ENCODE measurements around the gene CTDSPL.

The CTDSPL gene

DNA sequence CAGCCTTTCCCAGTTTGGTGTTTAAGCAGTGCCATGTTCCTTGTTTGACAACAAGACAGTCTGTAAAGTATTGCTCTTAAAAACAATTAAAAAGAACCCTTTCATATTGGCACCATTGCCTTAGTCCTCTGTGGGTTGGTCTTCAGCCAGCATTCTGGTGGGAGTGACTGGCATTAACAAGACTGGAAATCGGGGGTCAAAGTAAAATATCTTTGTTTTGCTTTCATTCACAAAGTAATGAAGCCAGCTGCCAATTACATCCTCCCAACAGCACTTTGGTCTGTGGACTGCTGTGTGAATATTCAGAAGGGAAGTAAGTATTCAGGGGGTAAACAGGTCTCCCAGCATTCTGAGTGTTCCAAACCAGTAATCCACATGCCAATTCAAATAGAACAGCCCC is 120.7 kb downstream of the CTDSPL start:
- H3K36me3 ChIP-seq (ENCODE audit: control insufficient read depth, insufficient read depth, low read length) = no peaks in the 10 kb centered on the region
- no peak overlapping the region for H2BK5ac ChIP-seq (ENCODE audit: low read length)
- no peak overlapping the region for H4K5ac ChIP-seq (ENCODE audit: low read length)
- no peak overlapping the region for H3K56ac ChIP-seq (ENCODE audit: low read length)
- no peak overlapping the region for H2AK5ac ChIP-seq (ENCODE audit: low read length)
- H4K8ac ChIP-seq (ENCODE audit: low read depth, low read length) = no peak overlapping the region
- H3K27ac ChIP-seq (ENCODE audit: low read depth, low read length) = no peak overlapping the region
- no peak overlapping the region for H2BK15ac ChIP-seq (replicated peaks; ENCODE audit: low read depth)
- no peak overlapping the region for H3K4me2 ChIP-seq (ENCODE audit: low read length)
- H3K4ac ChIP-seq (ENCODE audit: low read depth, low read length) = no peak overlapping the region
- no peak for DNase-seq
- H3K79me1 ChIP-seq (ENCODE audit: low read length) = no peaks in the 10 kb centered on the region
- no peaks in the 10 kb centered on the region for H3K79me2 ChIP-seq (ENCODE audit: control insufficient read depth, insufficient read depth, low read length)
- H3K4me1 ChIP-seq (ENCODE audit: control insufficient read depth, low read depth, low read length) = no peaks in the 10 kb centered on the region
- no peak overlapping the region for H3K9ac ChIP-seq (ENCODE audit: low read length)
- H3K23ac ChIP-seq (ENCODE audit: low read length) = no peak overlapping the region
- no peak overlapping the region for H2BK120ac ChIP-seq (ENCODE audit: low read depth, low read length)
- no CpG with 5 or more reads among the region's 1 CpG for WGBS (ENCODE audit: extremely low coverage, insufficient coverage, low lambda C conversion rate)
- H3K27me3 ChIP-seq (ENCODE audit: insufficient read depth, low read length, poor library complexity) = no peaks in the 10 kb centered on the region
- no peak overlapping the region for H3K4me3 ChIP-seq (ENCODE audit: low read length)
- no peak overlapping the region for H3K18ac ChIP-seq (ENCODE audit: low read length)

- Histone ChIP-seq H3K79me2 (ENCODE audit: control insufficient read depth, insufficient read depth, low read length) (no peaks in the 10 kb centered on the region), H3K4ac (ENCODE audit: low read depth, low read length) (no peak overlapping the region), H2AK5ac (ENCODE audit: low read length) (no peak overlapping the region), H3K36me3 (ENCODE audit: control insufficient read depth, insufficient read depth, low read length) (no peaks in the 10 kb centered on the region), H3K4me3 (ENCODE audit: low read length) (no peak overlapping the region), H3K79me1 (ENCODE audit: low read length) (no peaks in the 10 kb centered on the region), H3K9ac (ENCODE audit: low read length) (no peak overlapping the region), H3K4me2 (ENCODE audit: low read length) (no peak overlapping the region), H3K27me3 (ENCODE audit: insufficient read depth, low read length, poor library complexity) (no peaks in the 10 kb centered on the region), H2BK5ac (ENCODE audit: low read length) (no peak overlapping the region), H2BK15ac (replicated peaks; ENCODE audit: low read depth) (no peak overlapping the region), H2BK120ac (ENCODE audit: low read depth, low read length) (no peak overlapping the region), H3K18ac (ENCODE audit: low read length) (no peak overlapping the region), H3K4me1 (ENCODE audit: control insufficient read depth, low read depth, low read length) (no peaks in the 10 kb centered on the region), H3K23ac (ENCODE audit: low read length) (no peak overlapping the region), H3K27ac (ENCODE audit: low read depth, low read length) (no peak overlapping the region), H4K5ac (ENCODE audit: low read length) (no peak overlapping the region), H3K56ac (ENCODE audit: low read length) (no peak overlapping the region), H4K8ac (ENCODE audit: low read depth, low read length) (no peak overlapping the region)
- no CpG with 5 or more reads among the region's 7 CpGs for WGBS (ENCODE audit: extremely low coverage, insufficient coverage, low lambda C conversion rate)
- DNase-seq = no peak
Observed at GRCh38 chr3:37984051-37984450, 122.4 kb downstream of the CTDSPL start.

DNA sequence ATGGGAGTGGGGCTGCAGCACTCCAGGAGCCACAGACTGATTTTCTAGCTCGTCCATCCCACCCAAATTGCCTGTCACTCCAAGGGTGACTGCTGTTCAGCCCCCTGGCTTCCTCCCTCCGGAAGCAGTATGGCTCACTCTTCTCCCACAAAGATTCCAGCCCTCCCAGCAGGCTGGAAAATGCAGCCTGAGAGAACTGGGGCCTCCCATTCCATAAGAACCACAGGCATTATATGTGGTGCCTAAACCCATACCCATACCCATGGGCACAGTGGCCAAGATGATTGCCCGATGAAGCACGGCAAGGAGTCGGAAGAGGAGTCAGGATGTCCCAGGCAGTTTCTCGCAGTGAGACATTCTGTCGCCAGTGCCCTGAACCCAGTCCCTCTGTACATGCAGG is 122.9 kb downstream of the CTDSPL start:
- H3K18ac ChIP-seq (ENCODE audit: low read length) = no peak overlapping the region
- no peaks in the 10 kb centered on the region for H3K79me1 ChIP-seq (ENCODE audit: low read length)
- no peak overlapping the region for H4K5ac ChIP-seq (ENCODE audit: low read length)
- DNase-seq = no peak
- no peak overlapping the region for H3K56ac ChIP-seq (ENCODE audit: low read length)
- no peak overlapping the region for H3K27ac ChIP-seq (ENCODE audit: low read depth, low read length)
- H2BK15ac ChIP-seq (replicated peaks; ENCODE audit: low read depth) = no peak overlapping the region
- H2BK5ac ChIP-seq (ENCODE audit: low read length) = no peak overlapping the region
- no peaks in the 10 kb centered on the region for H3K4me1 ChIP-seq (ENCODE audit: control insufficient read depth, low read depth, low read length)
- H3K23ac ChIP-seq (ENCODE audit: low read length) = no peak overlapping the region
- no peaks in the 10 kb centered on the region for H3K27me3 ChIP-seq (ENCODE audit: insufficient read depth, low read length, poor library complexity)
- H3K36me3 ChIP-seq (ENCODE audit: control insufficient read depth, insufficient read depth, low read length) = no peaks in the 10 kb centered on the region
- H2AK5ac ChIP-seq (ENCODE audit: low read length) = no peak overlapping the region
- no peak overlapping the region for H2BK120ac ChIP-seq (ENCODE audit: low read depth, low read length)
- no peak overlapping the region for H4K8ac ChIP-seq (ENCODE audit: low read depth, low read length)
- H3K4ac ChIP-seq (ENCODE audit: low read depth, low read length) = no peak overlapping the region
- no peaks in the 10 kb centered on the region for H3K79me2 ChIP-seq (ENCODE audit: control insufficient read depth, insufficient read depth, low read length)
- WGBS (ENCODE audit: extremely low coverage, insufficient coverage, low lambda C conversion rate) = no CpG with 5 or more reads among the region's 7 CpGs
- no peak overlapping the region for H3K4me2 ChIP-seq (ENCODE audit: low read length)
- H3K4me3 ChIP-seq (ENCODE audit: low read length) = no peak overlapping the region
- no peak overlapping the region for H3K9ac ChIP-seq (ENCODE audit: low read length)

GRCh38 chr3:37985637-37986320 is 124.1 kb downstream of the CTDSPL start:
- Histone ChIP-seq H3K4me2 (ENCODE audit: low read length) (no peak overlapping the region), H4K5ac (ENCODE audit: low read length) (no peak overlapping the region), H3K27ac (ENCODE audit: low read depth, low read length) (no peak overlapping the region), H2AK5ac (ENCODE audit: low read length) (no peak overlapping the region), H2BK15ac (replicated peaks; ENCODE audit: low read depth) (no peak overlapping the region), H3K4me1 (ENCODE audit: control insufficient read depth, low read depth, low read length) (no peaks in the 10 kb centered on the region), H2BK5ac (ENCODE audit: low read length) (no peak overlapping the region), H3K9ac (ENCODE audit: low read length) (no peak overlapping the region), H2BK120ac (ENCODE audit: low read depth, low read length) (no peak overlapping the region), H3K4me3 (ENCODE audit: low read length) (no peak overlapping the region), H4K8ac (ENCODE audit: low read depth, low read length) (no peak overlapping the region), H3K79me1 (ENCODE audit: low read length) (no peaks in the 10 kb centered on the region), H3K56ac (ENCODE audit: low read length) (no peak overlapping the region), H3K79me2 (ENCODE audit: control insufficient read depth, insufficient read depth, low read length) (no peaks in the 10 kb centered on the region), H3K23ac (ENCODE audit: low read length) (no peak overlapping the region), H3K4ac (ENCODE audit: low read depth, low read length) (no peak overlapping the region), H3K36me3 (ENCODE audit: control insufficient read depth, insufficient read depth, low read length) (no peaks in the 10 kb centered on the region), H3K18ac (ENCODE audit: low read length) (no peak overlapping the region), H3K27me3 (ENCODE audit: insufficient read depth, low read length, poor library complexity) (no peaks in the 10 kb centered on the region)
- no CpG with 5 or more reads among the region's 8 CpGs for WGBS (ENCODE audit: extremely low coverage, insufficient coverage, low lambda C conversion rate)
- no peak for DNase-seq

DNA sequence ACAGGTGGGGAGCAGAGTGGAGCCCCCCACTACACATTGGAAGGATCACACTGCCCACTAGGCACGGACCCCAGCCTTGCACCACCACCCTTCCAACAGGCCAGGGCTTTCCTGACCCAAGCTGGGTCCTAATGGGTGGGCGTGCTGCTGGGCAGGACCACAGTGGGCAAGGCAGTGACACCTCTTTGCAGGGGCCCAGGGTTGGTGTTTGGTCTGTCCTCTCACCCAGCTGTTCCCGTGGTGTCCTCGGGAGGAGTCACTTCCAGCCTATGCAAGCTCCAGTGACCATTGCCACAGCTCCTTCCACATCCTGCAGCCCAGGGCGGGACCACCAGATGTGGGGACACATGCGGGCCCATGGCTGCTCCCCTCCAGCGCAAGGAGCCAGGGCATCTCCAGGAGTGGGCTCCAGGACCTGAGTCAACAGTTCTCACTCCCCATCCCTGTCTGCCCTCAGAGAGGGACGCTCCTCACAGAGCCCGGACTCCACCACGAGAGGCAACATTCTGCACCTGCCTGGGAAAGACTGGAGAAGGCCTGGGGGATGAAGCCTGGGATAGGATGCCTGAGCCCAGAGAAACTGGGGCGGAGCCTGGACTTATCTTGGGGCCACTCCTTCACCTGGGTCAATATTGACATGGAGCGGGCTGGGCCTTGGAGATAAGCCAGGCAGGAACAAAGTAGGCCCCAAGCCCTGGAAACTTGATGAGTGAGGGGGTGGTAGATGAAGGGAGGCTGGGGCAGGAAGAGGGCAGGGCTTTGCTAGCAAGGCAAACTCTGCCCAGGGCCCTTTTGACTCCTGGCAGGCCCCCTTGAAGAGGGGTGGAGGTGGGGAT is 125.0 kb downstream of the CTDSPL start:
- H2BK15ac ChIP-seq (replicated peaks; ENCODE audit: low read depth) = no peak overlapping the region
- H3K4ac ChIP-seq (ENCODE audit: low read depth, low read length) = no peak overlapping the region
- no peaks in the 10 kb centered on the region for H3K4me1 ChIP-seq (ENCODE audit: control insufficient read depth, low read depth, low read length)
- H3K79me1 ChIP-seq (ENCODE audit: low read length) = no peaks in the 10 kb centered on the region
- no peak overlapping the region for H3K56ac ChIP-seq (ENCODE audit: low read length)
- peak; percentile 63 for DNase-seq
- WGBS (ENCODE audit: extremely low coverage, insufficient coverage, low lambda C conversion rate) = no CpG with 5 or more reads among the region's 12 CpGs
- no peak overlapping the region for H3K4me2 ChIP-seq (ENCODE audit: low read length)
- no peak overlapping the region for H3K27ac ChIP-seq (ENCODE audit: low read depth, low read length)
- no peaks in the 10 kb centered on the region for H3K79me2 ChIP-seq (ENCODE audit: control insufficient read depth, insufficient read depth, low read length)
- H2BK120ac ChIP-seq (ENCODE audit: low read depth, low read length) = no peak overlapping the region
- H3K36me3 ChIP-seq (ENCODE audit: control insufficient read depth, insufficient read depth, low read length) = no peaks in the 10 kb centered on the region
- H2BK5ac ChIP-seq (ENCODE audit: low read length) = no peak overlapping the region
- no peak overlapping the region for H3K23ac ChIP-seq (ENCODE audit: low read length)
- no peak overlapping the region for H3K9ac ChIP-seq (ENCODE audit: low read length)
- H3K4me3 ChIP-seq (ENCODE audit: low read length) = no peak overlapping the region
- no peak overlapping the region for H3K18ac ChIP-seq (ENCODE audit: low read length)
- no peak overlapping the region for H2AK5ac ChIP-seq (ENCODE audit: low read length)
- H4K5ac ChIP-seq (ENCODE audit: low read length) = no peak overlapping the region
- H4K8ac ChIP-seq (ENCODE audit: low read depth, low read length) = no peak overlapping the region
- no peaks in the 10 kb centered on the region for H3K27me3 ChIP-seq (ENCODE audit: insufficient read depth, low read length, poor library complexity)
